DMS 273 (cell line): ENCODE results near the gene OPCML.

Experiments
- DNase-seq: peaks from one replicate; lab custom pipeline; 2025; ENCODE audit not compliant: unreplicated experiment; lab: John Stamatoyannopoulos, UW

OPCML gene

DNA sequence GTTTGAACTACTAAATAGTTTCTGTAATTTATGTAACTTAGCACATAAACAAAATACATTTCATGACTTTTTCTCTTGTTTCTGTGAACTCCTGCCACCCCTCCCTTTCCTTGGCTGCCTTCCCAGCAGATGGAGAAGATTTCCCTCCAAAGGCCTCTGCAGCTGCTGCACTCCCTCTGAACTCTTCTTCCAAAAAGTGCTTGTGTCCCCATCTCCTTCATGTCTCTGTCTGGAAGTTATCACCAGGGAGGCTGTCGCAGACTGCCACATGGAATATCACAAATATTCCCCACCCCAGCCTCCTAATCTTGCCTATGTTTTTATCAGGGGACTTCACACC is 1068.3 kb downstream of the OPCML start:
- no peak for DNase-seq

DNA sequence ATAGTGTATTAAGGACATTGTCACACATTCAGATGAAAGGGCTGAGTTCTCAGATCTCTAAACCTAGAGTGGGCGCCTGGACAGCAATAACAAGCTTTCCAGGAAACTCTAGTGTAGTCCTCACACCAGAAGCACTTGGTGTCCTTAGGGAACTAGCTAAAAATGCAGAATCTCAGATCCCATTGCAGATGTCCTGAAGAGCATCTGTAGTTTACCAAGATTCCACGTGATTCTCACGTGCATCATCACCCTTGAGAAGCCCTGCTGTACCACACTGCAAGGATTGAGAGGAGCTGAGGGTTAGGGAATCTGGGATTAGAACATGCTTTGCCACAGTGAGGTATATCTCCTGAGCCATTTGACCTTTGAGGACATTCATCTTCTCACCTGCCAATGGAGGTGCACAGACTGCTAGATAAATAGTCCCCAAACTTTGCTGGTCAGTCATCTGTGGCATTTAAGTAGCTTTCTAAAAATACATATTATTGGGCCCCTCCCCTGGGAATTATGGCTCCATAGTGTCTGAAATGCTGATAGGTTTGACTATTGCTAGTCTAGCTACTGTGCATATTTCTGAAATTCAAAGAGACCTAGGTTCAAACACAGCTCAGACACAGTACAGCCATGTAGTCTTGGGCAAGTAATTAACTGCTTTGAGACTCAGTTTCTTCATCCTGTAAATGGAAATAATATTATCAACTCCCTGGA is 1068.9 kb downstream of the OPCML start:
- DNase-seq: no peak

DNA sequence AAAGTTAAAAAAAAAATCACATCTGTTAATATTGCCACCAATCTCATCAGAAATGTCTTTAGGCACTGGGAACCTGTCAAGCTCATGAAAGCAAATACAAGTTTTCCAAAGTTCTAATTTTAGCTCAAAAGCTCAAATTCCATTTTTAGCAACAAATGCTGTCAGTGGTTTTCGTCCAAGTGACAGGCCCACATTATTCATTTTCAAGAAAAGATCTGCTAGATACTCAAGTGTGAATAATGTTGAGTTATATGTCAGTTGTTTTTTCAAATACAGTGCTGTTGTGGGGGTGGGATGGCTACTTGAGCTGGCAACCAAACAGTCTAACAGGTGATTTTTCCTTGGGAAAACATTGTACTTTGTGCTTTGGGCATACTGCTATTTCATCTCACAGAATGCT is 1072.6 kb downstream of the OPCML start:
- no peak for DNase-seq

DNA sequence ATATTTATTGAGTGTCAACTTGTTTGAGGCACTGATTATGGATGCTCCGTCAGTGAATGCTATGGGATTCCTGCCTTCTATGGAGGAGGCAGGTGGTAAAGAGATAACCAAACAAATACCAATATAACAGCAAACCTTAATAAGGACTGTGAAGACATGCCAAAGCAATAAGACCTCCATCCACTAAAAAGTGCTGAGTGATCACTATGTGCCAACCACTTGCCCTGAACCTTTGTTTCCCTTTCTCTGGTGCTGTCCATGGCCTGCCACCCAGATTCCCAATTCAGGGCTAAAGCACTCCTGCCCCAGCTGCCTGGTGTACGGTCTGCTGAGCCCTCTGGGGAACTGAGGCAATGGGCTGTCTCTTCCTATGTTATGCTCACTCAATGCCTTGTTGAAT is 1074.9 kb downstream of the OPCML start:
- no peak for DNase-seq

DNA sequence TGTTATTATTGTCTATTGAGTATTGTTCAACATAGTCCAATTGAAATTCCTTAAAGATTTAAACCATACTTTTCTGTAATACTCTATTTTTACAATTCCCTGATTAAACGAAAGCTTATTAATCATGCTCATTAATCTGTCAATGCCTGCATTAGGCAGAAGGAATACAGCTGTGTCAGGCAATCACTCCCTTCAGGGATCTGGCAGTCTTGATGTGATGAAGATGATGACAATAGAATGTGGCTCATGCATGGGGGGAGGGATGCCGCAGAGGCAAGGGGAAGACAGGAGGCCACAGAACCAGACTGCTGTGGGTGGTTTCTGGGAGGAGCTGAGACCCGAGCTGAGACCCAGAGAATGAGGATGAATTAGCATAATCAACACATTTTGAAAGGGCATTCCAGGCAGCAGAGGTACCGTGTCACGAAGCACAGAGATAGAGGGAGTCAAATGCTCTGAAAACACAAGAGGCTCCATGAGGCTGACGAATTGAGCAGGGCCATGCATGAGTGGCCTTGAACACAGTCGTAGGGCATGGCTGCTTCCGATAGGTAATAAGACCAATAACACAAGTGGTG is 1075.5 kb downstream of the OPCML start:
- no peak for DNase-seq

DNA sequence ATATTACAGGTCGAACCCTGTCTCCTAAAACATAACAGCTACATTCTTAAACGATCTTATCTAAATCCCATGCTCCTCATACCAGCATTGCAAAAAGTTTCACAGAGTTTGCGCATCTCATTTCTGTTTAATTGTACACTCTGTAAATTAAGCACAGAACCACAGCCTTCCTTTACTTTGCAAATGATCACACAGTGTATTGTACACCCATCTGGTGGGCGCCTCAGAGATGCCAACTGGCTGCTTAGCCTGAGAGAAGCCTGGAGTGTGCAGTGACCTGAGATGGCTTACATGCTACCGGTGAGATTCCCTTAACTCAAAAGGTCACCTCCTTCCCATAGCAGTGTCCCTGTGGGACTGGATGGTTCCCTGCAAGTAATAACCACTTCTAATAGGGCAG is 1077.3 kb downstream of the OPCML start:
- DNase-seq: no peak

DNA sequence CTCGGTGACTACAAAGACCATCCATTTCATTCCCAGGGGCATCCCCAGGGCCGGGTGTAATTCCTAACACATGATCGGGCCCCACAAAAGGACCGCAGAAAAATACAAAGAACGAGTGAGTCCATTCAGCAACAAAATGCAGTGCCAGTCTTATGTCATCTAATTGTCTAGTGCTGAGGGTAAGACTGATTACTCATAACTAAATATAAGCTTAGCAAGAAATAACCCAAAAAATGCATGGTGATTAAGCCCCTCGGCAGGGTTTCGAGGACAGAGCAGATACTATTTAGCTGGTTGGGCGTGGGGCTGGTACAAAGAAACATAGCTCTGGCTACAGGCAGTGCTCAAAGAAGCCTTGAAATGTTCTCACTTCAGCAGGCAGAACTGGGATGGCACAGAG is 1078.9 kb downstream of the OPCML start:
- no peak for DNase-seq

DNA sequence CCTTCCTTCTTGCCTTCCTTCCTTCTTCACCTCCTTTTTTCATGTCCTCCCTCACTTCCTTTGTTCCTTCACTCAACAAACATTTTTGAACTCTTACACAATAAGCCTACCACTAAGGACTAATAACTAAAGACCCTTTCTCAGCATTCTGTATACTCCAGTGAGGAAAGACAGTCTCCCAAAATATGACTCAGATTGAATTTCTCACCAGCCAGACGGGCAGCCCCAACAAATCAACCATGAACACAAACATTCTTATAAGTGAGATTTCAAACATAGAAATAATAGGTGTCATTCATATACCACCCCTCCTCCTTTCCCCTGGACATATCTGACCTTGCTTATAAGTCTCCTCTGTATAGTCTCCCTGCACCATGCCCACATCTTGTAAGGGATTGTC is 1079.7 kb downstream of the OPCML start:
- no peak for DNase-seq

DNA sequence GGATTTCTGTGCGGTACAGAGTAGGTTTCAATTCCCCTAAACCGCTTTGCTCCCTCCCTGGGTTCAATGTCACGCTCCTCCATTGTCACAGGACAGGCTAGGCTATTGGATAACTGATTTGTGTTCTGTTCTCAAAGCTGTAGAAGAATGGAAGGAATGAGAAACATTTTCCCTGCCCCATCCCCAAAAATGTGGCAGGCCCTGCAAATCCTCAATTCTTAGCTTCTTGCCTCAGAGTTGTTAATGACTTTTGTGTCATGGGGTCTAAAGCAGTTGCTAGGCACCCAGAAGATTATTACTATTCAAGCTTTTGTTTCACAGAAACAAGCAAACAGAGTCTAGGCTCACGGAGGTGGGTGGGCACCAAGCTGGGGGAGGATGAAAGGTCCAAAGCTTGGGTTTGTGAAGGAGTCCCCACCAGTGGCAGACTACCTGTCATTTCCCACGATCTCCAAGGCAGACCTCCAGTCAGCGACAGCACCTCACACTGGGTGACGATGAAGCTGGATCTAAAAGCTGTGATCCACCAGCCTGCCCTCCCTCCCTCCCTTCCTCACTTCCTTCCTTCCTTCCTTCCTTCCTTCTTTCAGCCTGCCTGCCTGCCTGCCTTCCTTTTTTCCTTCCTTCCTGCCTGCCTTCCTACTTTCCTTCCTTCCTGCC is 1080.2 kb downstream of the OPCML start:
- no peak for DNase-seq

DNA sequence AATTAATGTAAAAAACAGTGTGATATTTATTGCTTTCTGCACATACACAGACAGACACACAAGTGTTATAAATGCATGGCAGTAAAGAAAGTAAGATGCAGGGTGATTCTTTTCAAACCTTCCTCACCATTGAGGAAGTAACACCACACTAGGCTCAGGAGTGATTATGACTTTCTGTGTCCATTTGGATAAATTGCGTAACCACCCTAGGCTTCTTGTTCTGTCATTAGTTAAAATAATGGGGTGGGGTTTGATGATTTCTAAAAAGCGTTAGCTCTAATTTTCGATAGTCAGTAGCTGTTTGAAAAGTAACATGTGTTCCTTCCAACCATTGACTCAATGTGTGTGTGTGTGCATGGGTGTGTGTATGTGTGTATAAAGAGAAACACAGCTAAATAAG is 1081.7 kb downstream of the OPCML start:
- no peak for DNase-seq

DNA sequence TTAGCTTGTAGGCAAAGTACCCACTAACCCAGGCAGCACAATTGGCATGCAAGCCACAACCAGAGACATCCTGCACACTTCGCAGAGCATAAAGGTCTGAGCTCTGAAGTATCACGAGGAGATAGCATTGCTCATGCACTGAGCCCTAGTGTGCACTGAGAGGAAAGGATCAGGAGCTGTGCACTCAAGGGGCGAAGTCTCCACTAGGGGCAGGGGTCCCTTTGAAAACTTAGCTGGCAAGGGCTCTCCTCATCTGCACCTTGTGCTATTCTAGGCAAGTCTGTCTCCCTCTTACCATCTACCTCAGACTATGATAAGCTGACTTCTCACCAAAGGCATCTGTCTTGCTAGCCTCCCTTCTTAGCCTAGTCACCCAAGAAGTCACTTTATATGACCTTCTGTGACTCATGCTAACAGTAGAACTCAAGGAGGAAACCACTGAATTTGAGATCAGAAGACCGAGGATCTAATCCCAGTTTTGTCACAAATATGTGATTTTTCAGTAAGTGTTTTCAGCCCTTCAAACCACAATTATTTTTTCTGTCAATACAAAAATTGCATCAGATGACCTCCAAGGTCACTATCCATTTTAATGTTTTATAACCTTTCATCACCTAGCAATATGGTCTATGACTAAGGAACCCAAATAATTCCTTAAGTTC is 1083.8 kb downstream of the OPCML start:
- DNase-seq: no peak

DNA sequence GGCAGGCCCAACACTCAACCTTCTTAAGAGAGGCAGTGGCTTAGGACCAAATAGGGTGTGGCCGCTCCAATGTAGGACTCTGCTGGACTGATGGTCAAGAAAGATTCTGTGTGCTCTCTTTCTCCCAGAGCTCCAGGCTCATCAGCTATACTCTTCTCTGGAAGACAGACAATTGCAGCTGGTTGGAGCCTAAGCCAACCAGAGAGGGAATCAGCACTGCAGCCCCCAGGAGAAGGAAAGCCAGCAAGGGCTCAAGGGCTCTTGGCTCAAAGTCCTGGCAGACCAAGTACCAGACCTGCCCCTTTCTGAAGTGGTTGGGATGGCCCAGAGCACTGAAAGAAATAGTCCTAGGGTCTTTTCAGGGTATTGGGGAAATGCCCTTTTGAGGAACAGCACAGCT is 1084.5 kb downstream of the OPCML start:
- DNase-seq: no peak

DNA sequence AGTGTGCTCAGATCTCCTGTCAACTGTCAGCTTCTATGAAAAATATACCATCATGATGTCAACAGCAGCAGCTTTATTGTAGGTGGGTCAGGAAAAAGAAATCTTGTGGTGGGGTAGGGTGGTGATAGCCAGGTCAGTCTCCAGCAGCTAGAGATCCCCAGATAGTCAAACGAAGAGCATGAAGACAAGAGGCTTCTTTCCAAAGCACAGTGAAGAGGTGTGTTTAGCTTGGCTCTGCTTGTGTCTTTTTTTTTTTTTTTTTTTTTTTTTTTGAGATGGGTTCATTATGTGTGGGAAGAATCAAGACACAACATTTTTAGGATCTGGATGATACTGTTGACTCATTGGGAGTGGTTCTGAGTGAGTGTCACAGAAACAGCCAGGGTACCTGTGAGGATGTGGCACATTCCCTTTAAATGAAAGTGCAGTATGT is 1086.4 kb downstream of the OPCML start:
- no peak for DNase-seq

DNA sequence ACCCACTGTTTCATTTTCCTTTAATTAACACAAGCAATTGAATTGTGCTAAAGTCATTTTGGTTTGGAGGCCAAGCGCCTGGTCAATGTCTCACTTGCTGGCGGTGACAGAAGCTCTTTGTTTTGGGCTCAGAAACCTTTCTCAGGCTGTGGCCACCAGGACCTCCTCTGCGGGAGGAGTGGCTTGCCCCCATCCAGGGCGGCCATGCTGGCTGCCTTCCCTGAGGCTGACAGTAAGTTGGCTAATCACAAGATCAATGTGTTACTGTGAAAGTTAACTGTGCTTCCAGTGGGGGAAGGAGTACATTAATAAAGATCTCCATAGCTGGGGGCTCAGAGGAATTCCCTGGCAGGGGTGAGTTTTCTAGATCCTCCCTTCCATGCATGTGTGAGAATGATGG is 1087.4 kb downstream of the OPCML start:
- no peak for DNase-seq

DNA sequence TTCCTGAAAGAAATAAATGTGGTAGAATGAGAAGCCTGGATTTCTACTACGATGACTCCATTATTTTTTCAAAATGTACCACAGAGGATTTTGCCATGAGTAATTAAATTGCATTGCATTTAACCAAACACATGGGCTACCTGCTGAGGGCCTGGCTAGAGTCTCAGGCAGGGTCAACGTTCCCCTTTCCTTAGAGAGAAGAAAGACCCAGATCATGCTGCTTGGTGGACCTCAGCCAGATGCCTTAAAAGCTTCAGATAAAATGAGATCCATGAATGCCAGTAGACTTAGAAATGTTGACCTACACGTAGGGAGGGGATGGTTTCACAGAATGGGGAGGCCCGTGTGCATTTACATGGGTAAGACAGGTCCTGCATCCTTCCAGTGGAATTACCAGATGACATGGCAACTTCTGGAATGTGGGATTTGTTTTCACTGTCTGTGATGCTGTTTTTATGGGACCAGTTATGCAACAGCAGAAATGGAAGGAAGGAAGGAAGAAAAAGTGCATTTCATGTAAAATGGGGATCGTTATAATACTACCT is 1092.5 kb downstream of the OPCML start:
- DNase-seq: no peak

DNA sequence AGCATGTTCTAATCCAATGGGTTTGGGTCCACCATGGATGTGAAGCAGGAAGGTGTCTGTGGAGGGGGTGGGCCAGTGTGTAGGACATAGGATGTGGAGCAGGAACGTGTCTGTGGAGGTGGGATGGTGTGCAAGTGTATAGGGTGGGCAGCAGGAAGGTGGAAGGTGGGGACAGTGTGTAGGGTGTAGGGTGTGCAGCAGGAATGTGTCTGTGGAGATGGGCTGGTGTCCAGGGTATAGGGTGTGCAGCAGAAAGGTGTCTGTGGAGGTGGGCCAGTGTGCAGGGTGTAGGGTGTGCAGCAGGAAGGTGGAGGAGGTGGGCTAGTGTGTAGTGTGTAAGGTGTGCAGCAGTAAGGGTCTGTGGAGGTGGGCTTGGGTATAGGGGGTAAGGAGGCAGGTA is 1093.9 kb downstream of the OPCML start:
- DNase-seq: no peak

DNA sequence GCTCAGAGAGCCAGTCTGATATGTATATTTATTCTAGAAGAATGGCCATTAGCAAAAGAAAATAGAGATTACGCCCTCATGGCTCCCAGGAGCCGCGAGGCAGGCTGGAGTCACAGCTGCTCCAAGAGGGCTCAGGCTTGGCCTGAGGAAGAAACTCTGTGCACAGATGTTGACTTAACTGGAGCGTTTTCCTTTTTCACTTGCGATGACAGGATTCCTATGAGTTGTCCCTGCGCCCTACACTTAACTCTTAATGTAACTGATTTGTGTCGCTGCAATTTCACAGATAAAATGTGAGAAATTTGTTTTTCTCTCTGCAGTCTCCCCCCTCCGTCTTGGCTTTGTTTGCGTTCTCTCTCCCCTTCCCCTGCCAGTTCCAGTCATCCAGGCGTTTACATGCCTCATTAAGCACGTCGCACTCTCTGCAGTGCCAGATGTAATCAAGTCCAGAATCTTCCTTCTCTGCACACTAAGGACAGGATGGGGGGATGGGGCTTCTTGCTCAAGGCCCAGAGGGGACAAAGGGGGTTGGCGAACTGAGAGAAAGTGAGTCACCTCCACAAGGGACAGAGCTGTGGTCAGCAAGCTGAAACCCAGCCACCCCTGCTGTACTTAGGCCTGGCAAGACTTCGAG is 1101.8 kb downstream of the OPCML start:
- no peak for DNase-seq

DNA sequence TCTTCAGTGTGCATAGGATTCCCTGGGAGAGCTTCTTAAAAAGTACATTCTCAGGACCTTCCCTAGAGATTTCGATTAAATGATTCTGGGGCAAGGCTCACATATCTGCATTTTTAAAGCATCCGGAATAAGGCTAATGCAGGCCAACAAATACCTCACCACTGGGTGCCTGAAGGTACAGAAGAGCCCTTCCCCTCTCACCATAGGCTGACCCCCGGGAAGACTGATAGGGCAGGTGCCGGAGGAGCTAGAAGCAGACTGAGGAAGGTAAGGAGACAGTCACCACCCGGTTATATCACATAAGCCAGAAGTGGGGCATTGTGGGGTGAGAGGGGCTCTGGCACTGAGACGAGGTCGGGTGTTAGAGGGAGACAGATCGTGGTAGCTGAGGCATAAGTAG is 1102.6 kb downstream of the OPCML start:
- DNase-seq: no peak

DNA sequence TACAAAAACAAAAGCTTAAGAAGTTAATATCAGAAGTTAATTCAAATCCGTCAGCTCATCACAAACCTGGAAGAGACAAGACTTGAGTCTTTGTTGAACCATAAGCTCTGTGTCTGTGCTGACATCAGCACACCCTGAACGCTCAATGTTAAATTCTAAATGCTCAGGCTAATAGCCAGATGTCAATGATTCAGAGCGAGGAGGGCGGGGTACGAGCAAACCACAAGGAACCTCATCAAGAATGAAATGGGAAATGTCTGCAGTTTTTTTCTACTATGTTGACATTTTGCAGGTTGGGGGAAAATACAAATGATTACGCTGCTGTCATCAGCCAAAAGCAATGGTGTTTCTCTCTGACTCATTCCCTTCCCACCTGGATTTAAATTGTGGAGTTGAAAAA is 1104.7 kb downstream of the OPCML start:
- no peak for DNase-seq

DNA sequence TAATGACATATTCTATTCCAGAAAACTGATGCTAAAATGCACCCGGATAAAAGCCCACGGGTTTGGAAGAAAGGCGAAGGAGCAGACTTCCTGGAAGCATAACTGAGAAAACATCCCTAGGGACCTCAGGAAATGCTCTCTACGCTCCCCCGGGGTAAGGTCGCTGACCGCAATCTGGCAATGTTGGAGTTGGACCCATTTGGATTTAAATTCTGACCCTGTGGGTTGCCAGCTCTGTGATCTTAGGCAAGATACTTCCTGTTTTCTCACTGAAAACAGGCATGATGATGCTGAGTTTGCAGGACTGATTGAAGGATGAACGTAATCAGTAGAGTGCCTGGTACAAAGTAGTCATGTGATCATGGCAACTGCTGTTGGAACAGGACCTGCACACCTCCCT is 1107.9 kb downstream of the OPCML start:
- no peak for DNase-seq

DNA sequence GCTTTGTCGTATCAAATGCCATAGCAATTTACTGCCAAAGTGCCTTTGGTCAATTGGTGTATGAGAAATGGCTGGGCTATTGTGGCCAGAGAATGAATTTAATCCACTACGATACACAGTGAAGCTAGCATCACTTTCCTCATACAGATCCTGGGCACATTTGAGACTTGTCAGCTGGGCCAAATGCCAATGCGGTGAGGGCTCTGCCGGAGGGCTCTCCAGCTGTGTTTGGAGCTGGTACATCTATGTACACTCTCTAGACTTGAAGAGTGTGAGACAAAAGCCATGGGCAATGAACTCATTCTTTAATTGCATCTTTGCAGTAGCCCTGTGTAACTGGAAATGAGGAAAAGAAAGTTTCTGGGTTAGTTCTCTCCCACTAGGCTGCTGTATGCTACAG is 1109.0 kb downstream of the OPCML start:
- DNase-seq: no peak
